Activated gamma-delta T cell treated with anti-CD3 and anti-CD28 coated beads, Interleukin-2, amount 50 U/mL, for 16 hours (primary cell): ENCODE results near the gene SORCS1.

Experiments
- DNase-seq: peaks from one replicate; pipeline ENCODE4 v3.0.0-alpha.2; 2020; ENCODE audit warnings: low read depth

Gene SORCS1

GRCh38 chr10:107163881-107164861 is at the start of gene SORCS1:
SORCS1 (minus strand) TSS chr10:107164706.
- DNase-seq: no peak

GRCh38 chr10:107214261-107214660 is 49.8 kb upstream of the SORCS1 start:
- DNase-seq: no peak

- DNase-seq: no peak
Measured at GRCh38 chr10:107213861-107214260, 49.4 kb upstream of the SORCS1 start.

- no peak for DNase-seq
Measured at GRCh38 chr10:107206833-107207232, 42.3 kb upstream of the SORCS1 start.

GRCh38 chr10:107169516-107169915 is 5.0 kb upstream of the SORCS1 start:
- DNase-seq: no peak

- DNase-seq: no peak
Measured at GRCh38 chr10:107168738-107169137, 4.2 kb upstream of the SORCS1 start.

- no peak for DNase-seq
Measured at GRCh38 chr10:107166403-107166802, 1.9 kb upstream of the SORCS1 start.

- DNase-seq: no peak
Measured at GRCh38 chr10:107164992-107165391, 486 bp upstream of the SORCS1 start.

GRCh38 chr10:107163076-107163855 is 1.2 kb downstream of the SORCS1 start:
- DNase-seq: no peak

GRCh38 chr10:107160866-107161265 is 3.6 kb downstream of the SORCS1 start:
- no peak for DNase-seq

GRCh38 chr10:107159871-107160270 is 4.6 kb downstream of the SORCS1 start:
- DNase-seq: no peak

GRCh38 chr10:107157071-107157470 is 7.4 kb downstream of the SORCS1 start:
- no peak for DNase-seq

- DNase-seq: no peak
Measured at GRCh38 chr10:107152087-107152486, 12.4 kb downstream of the SORCS1 start.

- DNase-seq: no peak
Measured at GRCh38 chr10:107148906-107149305, 15.6 kb downstream of the SORCS1 start.

GRCh38 chr10:107144490-107144889 is 20.0 kb downstream of the SORCS1 start:
- no peak for DNase-seq

- DNase-seq: no peak
Measured at GRCh38 chr10:107141524-107142061, 22.9 kb downstream of the SORCS1 start.

GRCh38 chr10:107139237-107139636 is 25.3 kb downstream of the SORCS1 start:
- no peak for DNase-seq

GRCh38 chr10:107133656-107134055 is 30.9 kb downstream of the SORCS1 start:
- no peak for DNase-seq

- no peak for DNase-seq
Measured at GRCh38 chr10:107129000-107129399, 35.5 kb downstream of the SORCS1 start.

- DNase-seq: no peak
Measured at GRCh38 chr10:107126512-107127065, 37.9 kb downstream of the SORCS1 start.

- DNase-seq: no peak
Measured at GRCh38 chr10:107122703-107123102, 41.8 kb downstream of the SORCS1 start.

GRCh38 chr10:107118866-107119265 is 45.6 kb downstream of the SORCS1 start:
- DNase-seq: no peak
